Central memory CD8-positive, alpha-beta T cell (primary cell): ENCODE results near the gene ADAMTS3.

Experiments
- ATAC-seq: fragments of 150-1000 bp; cut with Tn5 transposase; replicated peaks from 2 replicates; pipeline ENCODE4 v1.10.0; 2022; ENCODE audit warnings: mild to moderate bottlenecking, moderate FRiP score, moderate number of reproducible peaks; ENCODE audit not compliant: poor library complexity, severe bottlenecking; ENCODE audit errors: extremely low read depth
- DNase-seq, 2 donors: peaks; one replicate each; pipeline ENCODE4 v3.0.0; 2021; ENCODE audit warnings: low spot score in 2 of 2
- H3K27ac Mint-ChIP-seq: one replicate; pipeline ENCODE4 v1.8.0; 2022; ENCODE audit warnings: low read depth, mild to moderate bottlenecking, moderate library complexity, mixed read lengths
- H3K27me3 Mint-ChIP-seq: one replicate; pipeline ENCODE4 v1.8.0; 2022; ENCODE audit warnings: mixed read lengths
- H3K36me3 Mint-ChIP-seq: one replicate; pipeline ENCODE4 v1.8.0; 2022; ENCODE audit warnings: mild to moderate bottlenecking, moderate library complexity, mixed read lengths; ENCODE audit not compliant: insufficient read depth
- H3K4me1 Mint-ChIP-seq: one replicate; pipeline ENCODE4 v1.8.0; 2022; ENCODE audit warnings: mixed read lengths
- H3K4me3 Mint-ChIP-seq: one replicate; pipeline ENCODE4 v1.8.0; 2022; ENCODE audit warnings: mild to moderate bottlenecking, moderate library complexity, mixed read lengths
- H3K9me3 Mint-ChIP-seq: one replicate; pipeline ENCODE4 v1.8.0; 2022; ENCODE audit warnings: mixed read lengths

ADAMTS3 gene

GRCh38 chr4:72422416-72422815 is 146.6 kb downstream of the ADAMTS3 start:
- H3K36me3 Mint-ChIP-seq, result no peaks in the 10 kb centered on the region
- no peak overlapping the region for H3K4me3 Mint-ChIP-seq
- DNase-seq, result no peak
- H3K4me1 Mint-ChIP-seq, result no peaks in the 10 kb centered on the region
- no peaks in the 10 kb centered on the region for H3K27me3 Mint-ChIP-seq
- no peak overlapping the region for H3K27ac Mint-ChIP-seq
- ATAC-seq, result no peak
- H3K9me3 Mint-ChIP-seq, result peaks cover 14% of the 10 kb centered on the region

- H3K36me3 Mint-ChIP-seq, result no peaks in the 10 kb centered on the region
- no peaks in the 10 kb centered on the region for H3K4me1 Mint-ChIP-seq
- ATAC-seq, result no peak
- no peaks in the 10 kb centered on the region for H3K27me3 Mint-ChIP-seq
- H3K4me3 Mint-ChIP-seq, result no peak overlapping the region
- no peak overlapping the region for H3K27ac Mint-ChIP-seq
- no peak for DNase-seq
- H3K9me3 Mint-ChIP-seq, result peaks cover 5% of the 10 kb centered on the region
These were observed 150.6 kb downstream of the ADAMTS3 start for GRCh38 chr4:72418458-72418857.

GRCh38 chr4:72410158-72410557 is 158.9 kb downstream of the ADAMTS3 start:
- Mint-ChIP-seq H3K4me3 (no peak overlapping the region), H3K4me1 (no peaks in the 10 kb centered on the region), H3K27ac (no peak overlapping the region), H3K36me3 (no peaks in the 10 kb centered on the region), H3K27me3 (no peaks in the 10 kb centered on the region), H3K9me3 (peaks cover 6% of the 10 kb centered on the region)
- DNase-seq (no peak), ATAC-seq (no peak)

GRCh38 chr4:72408568-72408967 is 160.5 kb downstream of the ADAMTS3 start:
- Mint-ChIP-seq H3K27ac (no peak overlapping the region), H3K9me3 (peaks cover 6% of the 10 kb centered on the region), H3K4me1 (no peaks in the 10 kb centered on the region), H3K36me3 (no peaks in the 10 kb centered on the region), H3K27me3 (no peaks in the 10 kb centered on the region), H3K4me3 (no peak overlapping the region)
- DNase-seq (no peak), ATAC-seq (no peak)

- H3K36me3 Mint-ChIP-seq, result no peaks in the 10 kb centered on the region
- H3K27ac Mint-ChIP-seq, result no peak overlapping the region
- no peaks in the 10 kb centered on the region for H3K27me3 Mint-ChIP-seq
- no peaks in the 10 kb centered on the region for H3K4me1 Mint-ChIP-seq
- no peak for ATAC-seq
- no peak for DNase-seq
- H3K4me3 Mint-ChIP-seq, result no peak overlapping the region
- no peaks in the 10 kb centered on the region for H3K9me3 Mint-ChIP-seq
These were observed 163.6 kb downstream of the ADAMTS3 start for GRCh38 chr4:72405417-72405816.

- Mint-ChIP-seq H3K27me3 (no peaks in the 10 kb centered on the region), H3K9me3 (peaks cover 8% of the 10 kb centered on the region), H3K36me3 (no peaks in the 10 kb centered on the region), H3K4me1 (no peaks in the 10 kb centered on the region), H3K27ac (no peak overlapping the region), H3K4me3 (no peak overlapping the region)
- ATAC-seq (no peak), DNase-seq (no peak)
These were observed 171.7 kb downstream of the ADAMTS3 start for GRCh38 chr4:72397314-72397713.

- Mint-ChIP-seq H3K4me3 (no peak overlapping the region), H3K36me3 (peaks cover 3% of the 10 kb centered on the region), H3K4me1 (no peaks in the 10 kb centered on the region), H3K27me3 (no peaks in the 10 kb centered on the region), H3K9me3 (peaks cover 13% of the 10 kb centered on the region), H3K27ac (no peak overlapping the region)
- DNase-seq (no peak), ATAC-seq (no peak)
These were observed 174.9 kb downstream of the ADAMTS3 start for GRCh38 chr4:72394012-72394663.

- Mint-ChIP-seq H3K9me3 (peaks cover 5% of the 10 kb centered on the region), H3K27me3 (no peaks in the 10 kb centered on the region), H3K36me3 (peaks cover 3% of the 10 kb centered on the region), H3K4me3 (no peak overlapping the region), H3K4me1 (no peaks in the 10 kb centered on the region), H3K27ac (no peak overlapping the region)
- no peak for DNase-seq
- no peak for ATAC-seq
These were observed 177.7 kb downstream of the ADAMTS3 start for GRCh38 chr4:72391281-72391680.

GRCh38 chr4:72390409-72390808 is 178.6 kb downstream of the ADAMTS3 start:
- Mint-ChIP-seq H3K27ac (no peak overlapping the region), H3K27me3 (no peaks in the 10 kb centered on the region), H3K36me3 (peaks cover 3% of the 10 kb centered on the region), H3K4me3 (no peak overlapping the region), H3K4me1 (no peaks in the 10 kb centered on the region), H3K9me3 (peaks cover 5% of the 10 kb centered on the region)
- ATAC-seq (no peak), DNase-seq (no peak)

- no peaks in the 10 kb centered on the region for H3K4me1 Mint-ChIP-seq
- no peak overlapping the region for H3K27ac Mint-ChIP-seq
- H3K36me3 Mint-ChIP-seq, result peaks cover 3% of the 10 kb centered on the region
- H3K9me3 Mint-ChIP-seq, result peaks cover 5% of the 10 kb centered on the region
- DNase-seq (no peak), ATAC-seq (no peak)
- H3K27me3 Mint-ChIP-seq, result no peaks in the 10 kb centered on the region
- H3K4me3 Mint-ChIP-seq, result no peak overlapping the region
These were observed 180.5 kb downstream of the ADAMTS3 start for GRCh38 chr4:72388521-72388920.

GRCh38 chr4:72387959-72388358 is 181.1 kb downstream of the ADAMTS3 start:
- Mint-ChIP-seq H3K4me3 (no peak overlapping the region), H3K9me3 (peaks cover 5% of the 10 kb centered on the region), H3K27ac (no peak overlapping the region), H3K27me3 (no peaks in the 10 kb centered on the region), H3K4me1 (no peaks in the 10 kb centered on the region), H3K36me3 (peaks cover 3% of the 10 kb centered on the region)
- ATAC-seq (no peak), DNase-seq (no peak)

GRCh38 chr4:72383439-72383838 is 185.6 kb downstream of the ADAMTS3 start:
- Mint-ChIP-seq H3K4me1 (no peaks in the 10 kb centered on the region), H3K36me3 (no peaks in the 10 kb centered on the region), H3K27me3 (no peaks in the 10 kb centered on the region), H3K4me3 (no peak overlapping the region), H3K27ac (no peak overlapping the region), H3K9me3 (no peaks in the 10 kb centered on the region)
- ATAC-seq (no peak), DNase-seq (no peak)

- Mint-ChIP-seq H3K27me3 (no peaks in the 10 kb centered on the region), H3K4me3 (no peak overlapping the region), H3K27ac (no peak overlapping the region), H3K4me1 (no peaks in the 10 kb centered on the region), H3K36me3 (no peaks in the 10 kb centered on the region), H3K9me3 (no peaks in the 10 kb centered on the region)
- no peak for ATAC-seq
- DNase-seq, result no peak
These were observed 190.1 kb downstream of the ADAMTS3 start for GRCh38 chr4:72378901-72379300.
